B cell (primary cell): ENCODE data around the gene DNASE1L3. TPM values are rescaled to one million over a fixed set of nuclear protein-coding genes. Genes with fewer than 3 reads are reported as not detected.

Experiments
- ATAC-seq: fragments of 200-7000 bp; cut with Tn5 transposase; one replicate; pipeline ENCODE4 v1.10.0; 2021; ENCODE audit warnings: low read depth, mild to moderate bottlenecking, moderate number of reproducible peaks, moderate library complexity
- CTCF ChIA-PET: fragments of 350-600 bp; sonication (Branson Sonifier 250); formaldehyde crosslinking; loops from one replicate; lab custom pipeline; 2021; ENCODE audit warnings: antibody characterized with exemption, inconsistent platforms; lab: Charles Lee
- POLR2A ChIA-PET: fragments of 350-600 bp; sonication (Branson Sonifier 250); formaldehyde crosslinking; loops from one replicate; lab custom pipeline; 2021; ENCODE audit warnings: antibody characterized with exemption; lab: Charles Lee
- DNase-seq: peaks from one replicate; pipeline ENCODE4 v3.0.0; 2013
- H2AFZ ChIP-seq: 2 replicates; pipeline ENCODE4 v1.6.1; 2012; ENCODE audit warnings: mild to moderate bottlenecking, low read depth, low read length; ENCODE audit not compliant: insufficient read depth, poor library complexity, severe bottlenecking
- H3K27ac ChIP-seq, 2 donors: 1 replicate in 1 of 2; 2 replicates in 1 of 2; pipeline ENCODE4 v1.5.1; 2012 to 2013; ENCODE audit warnings: low read length in 2 of 2, mild to moderate bottlenecking in 2 of 2, moderate library complexity in 1 of 2
- H3K27me3 ChIP-seq, 4 experiments: fragments of 200-600 bp in 1 of 4; sonication (generic) in 1 of 4; replicated peaks in 1 of 4; 1 replicate in 2 of 4; 2 replicates in 2 of 4; pipeline versions ENCODE4 v1.6.1 to v1.7.0; 2013 to 2016; ENCODE audit warnings: low read length in 3 of 4, mild to moderate bottlenecking in 2 of 4, mixed read lengths in 1 of 4, moderate library complexity in 1 of 4; ENCODE audit not compliant: insufficient read depth in 4 of 4, control insufficient read depth in 3 of 4; ENCODE audit errors: control extremely low read depth in 1 of 4
- H3K36me3 ChIP-seq, 2 experiments: replicated peaks in 1 of 2; 1 replicate in 1 of 2; 2 replicates in 1 of 2; pipeline versions ENCODE4 v1.6.1 to v1.7.1; 2013; ENCODE audit warnings: low read length in 1 of 2; ENCODE audit not compliant: insufficient read depth in 2 of 2, control insufficient read depth in 1 of 2; ENCODE audit errors: control extremely low read depth in 1 of 2, extremely low read depth in 1 of 2
- H3K4me1 ChIP-seq, 2 donors: fragments of 200-600 bp in 1 of 2; sonication (generic) in 1 of 2; 1 replicate in 1 of 2; 2 replicates in 1 of 2; pipeline versions ENCODE4 v1.5.1 to v1.6.1; 2013 to 2017; ENCODE audit warnings: low read length in 2 of 2; ENCODE audit not compliant: control insufficient read depth in 2 of 2, insufficient read depth in 2 of 2
- H3K4me2 ChIP-seq: replicated peaks from 2 replicates; pipeline ENCODE3; 2012; ENCODE audit warnings: mild to moderate bottlenecking, low read depth, low read length; ENCODE audit not compliant: poor library complexity, severe bottlenecking
- H3K4me3 ChIP-seq, 5 experiments: fragments of 200-600 bp in 1 of 5; sonication (generic) in 1 of 5; 1 replicate in 3 of 5; 2 replicates in 2 of 5; pipeline versions ENCODE4 v1.5.1 to v1.7.0; 2011 to 2016; ENCODE audit warnings: low read length in 4 of 5, mild to moderate bottlenecking in 4 of 5, low read depth in 2 of 5, control low read depth in 1 of 5, moderate library complexity in 1 of 5; ENCODE audit not compliant: insufficient read depth in 1 of 5; ENCODE audit errors: control extremely low read depth in 1 of 5, extremely low read depth in 1 of 5
- H3K79me2 ChIP-seq: fragments of 200-600 bp; sonication (generic); one replicate; pipeline ENCODE4 v1.6.0; 2016; ENCODE audit warnings: low read length; ENCODE audit not compliant: control insufficient read depth, insufficient read depth
- H3K9ac ChIP-seq: fragments of 200-600 bp; sonication (generic); 2 replicates; pipeline ENCODE4 v1.6.1; 2017; ENCODE audit warnings: mild to moderate bottlenecking, low read length, moderate library complexity
- H3K9me3 ChIP-seq, 3 donors: one replicate each; pipeline versions ENCODE4 v1.6.1 to v1.7.1; 2013; ENCODE audit warnings: low read length in 2 of 3; ENCODE audit not compliant: control insufficient read depth in 2 of 3, insufficient read depth in 1 of 3; ENCODE audit errors: control extremely low read depth in 1 of 3
- H4K20me1 ChIP-seq: 2 replicates; pipeline ENCODE4 v1.6.0; 2012; ENCODE audit warnings: mild to moderate bottlenecking, low read length; ENCODE audit not compliant: insufficient read depth, control insufficient read depth, poor library complexity, severe bottlenecking
- H3K27ac Mint-ChIP-seq: one replicate; pipeline ENCODE4 v1.8.0; 2021; ENCODE audit warnings: mixed read lengths
- H3K27me3 Mint-ChIP-seq: one replicate; pipeline ENCODE4 v1.8.0; 2021; ENCODE audit warnings: mixed read lengths
- H3K4me1 Mint-ChIP-seq: one replicate; pipeline ENCODE4 v1.8.0; 2021; ENCODE audit warnings: mixed read lengths
- H3K4me3 Mint-ChIP-seq: one replicate; pipeline ENCODE4 v1.8.0; 2021; ENCODE audit warnings: mixed read lengths
- H3K9me3 Mint-ChIP-seq: one replicate; pipeline ENCODE4 v1.8.0; 2022; ENCODE audit warnings: mixed read lengths; ENCODE audit not compliant: insufficient read depth
- CTCF ChIP-seq: fragments of 200-600 bp; IDR thresholded peaks from one replicate; pipeline ENCODE4 v1.8.0; 2022; ENCODE audit warnings: antibody characterized with exemption, mild to moderate bottlenecking
- EZH2 ChIP-seq: IDR thresholded peaks from 2 replicates; pipeline ENCODE4 v1.6.1; 2012; ENCODE audit warnings: borderline replicate concordance, low read depth, mild to moderate bottlenecking, moderate library complexity, low read length; ENCODE audit not compliant: insufficient read depth, poor library complexity, severe bottlenecking
- WGBS: methylation state at CpG from one replicate; pipeline ENCODE4 v1.1.5; 2013; ENCODE audit warnings: missing lambda C conversion rate; ENCODE audit not compliant: insufficient coverage; 5-methylcytosine and 5-hydroxymethylcytosine counted together
- intact Hi-C: fragments of 100-400 bp; cut with micrococcal nuclease; formaldehyde crosslinking; loops from one replicate; pipeline ENCODE4 v1.10.0; 2022
- polyA plus RNA-seq: library from polyadenylated mRNA; depleted of rRNA; stranded (reverse); fragments of >200 nt; gene quantifications from 2 replicates; pipeline ENCODE4 v1.2.3, GENCODE V29; 2012
- total RNA-seq, 2 donors: library from RNA; stranded (reverse); fragments of 120-200 nt in 1 of 2; gene quantifications; 1 replicate in 1 of 2; 2 replicates in 1 of 2; pipeline versions ENCODE4 v1.2.3 to v1.2.4, GENCODE V29; 2013 to 2022

DNASE1L3 gene
- total and polyA plus RNA-seq, 2 donors (not counting 1 experiment from before 2014, with no cell fraction given): 0.39 to 2.6 TPM

- H3K9me3 Mint-ChIP-seq: peaks cover 2% of the 10 kb centered on the region
- H3K4me2 ChIP-seq: no peak overlapping the region
Measured at GRCh38 chr3:58193682-58194407, 16.9 kb downstream of the DNASE1L3 start.

More at GRCh38 chr3:58193682-58194407, 16.9 kb downstream of the DNASE1L3 start:
- no peaks in the 10 kb centered on the region for H3K79me2 ChIP-seq
- TF ChIP-seq CTCF (no peak), EZH2 (no peak)
- H3K4me1 Mint-ChIP-seq: peaks cover 23% of the 10 kb centered on the region
- no peak overlapping the region for H3K9ac ChIP-seq
- ATAC-seq (no peak), DNase-seq (no peak)
- no peak overlapping the region for H3K4me3 Mint-ChIP-seq
- peak overlapping the region; percentile 53 for H3K27ac Mint-ChIP-seq
- no peaks in the 10 kb centered on the region for H3K27me3 ChIP-seq
- intact Hi-C loops: no loop called here
- H3K4me1 ChIP-seq: peaks cover 23 to 25% of the 10 kb centered on the region in 2 donors
- CTCF ChIA-PET: interaction anchor here (0.8 to 2.4 kb wide), 5 partner anchors 23 to 112 kb away, joined by 3 to 10 read pairs (median 4); partner anchors contain the start of genes HTD2 and RPP14
- H3K9me3 ChIP-seq: peaks cover 0 to 25% (median 5%) of the 10 kb centered on the region in 3 donors
- POLR2A ChIA-PET: no interaction called here
- 89% methylated on average over 4 of the region's 12 CpGs for WGBS
- H3K4me3 ChIP-seq: no peak overlapping the region
- peaks cover 0 to 6% of the 10 kb centered on the region in 2 experiments for H3K36me3 ChIP-seq
- H3K27ac ChIP-seq: peak overlapping the region in 1 of 2 donors; percentile 39
- no peaks in the 10 kb centered on the region for H3K27me3 Mint-ChIP-seq
- H2AFZ ChIP-seq: no peak overlapping the region
- H4K20me1 ChIP-seq: no peaks in the 10 kb centered on the region
